Measurements from ENCODE around the gene TTLL12.

TTLL12 gene

GRCh38 chr22:43198126-43198525, 11.2 kb upstream of the TTLL12 start:
- no peak for DNase-seq

- no peak for DNase-seq
Measured at GRCh38 chr22:43197271-43197941, 10.5 kb upstream of the TTLL12 start.

- no peak for DNase-seq
Measured at GRCh38 chr22:43191831-43192230, 4.9 kb upstream of the TTLL12 start.

GRCh38 chr22:43188829-43189545, 2.1 kb upstream of the TTLL12 start:
- DNase-seq, result no peak

GRCh38 chr22:43187171-43188099, 501 bp upstream of the TTLL12 start:
- peak; percentile 94 for DNase-seq

GRCh38 chr22:43185860-43186261, 1.1 kb downstream of the TTLL12 start:
- no peak for DNase-seq

- no peak for DNase-seq
Measured at GRCh38 chr22:43183496-43184277, 3.2 kb downstream of the TTLL12 start.

GRCh38 chr22:43182726-43183125, 4.2 kb downstream of the TTLL12 start:
- DNase-seq, result no peak

GRCh38 chr22:43182118-43182517, 4.8 kb downstream of the TTLL12 start:
- no peak for DNase-seq

GRCh38 chr22:43181321-43182076, 5.4 kb downstream of the TTLL12 start:
- DNase-seq, result no peak

- DNase-seq, result no peak
Measured at GRCh38 chr22:43180670-43181069, 6.3 kb downstream of the TTLL12 start.

- no peak for DNase-seq
Measured at GRCh38 chr22:43179911-43180195, 7.1 kb downstream of the TTLL12 start.

GRCh38 chr22:43179146-43179910, 7.6 kb downstream of the TTLL12 start:
- no peak for DNase-seq

- DNase-seq, result no peak
Measured at GRCh38 chr22:43177479-43177878, 9.5 kb downstream of the TTLL12 start.

- DNase-seq, result no peak
Measured at GRCh38 chr22:43176090-43176489, 10.8 kb downstream of the TTLL12 start.

- DNase-seq, result no peak
Measured at GRCh38 chr22:43174941-43175531, 11.9 kb downstream of the TTLL12 start.

GRCh38 chr22:43173976-43174720, 12.8 kb downstream of the TTLL12 start:
- no peak for DNase-seq

GRCh38 chr22:43173566-43173965, 13.4 kb downstream of the TTLL12 start:
- no peak for DNase-seq

GRCh38 chr22:43172191-43172590, 14.7 kb downstream of the TTLL12 start:
- DNase-seq, result no peak

GRCh38 chr22:43171607-43172006, 15.3 kb downstream of the TTLL12 start:
- DNase-seq, result no peak

Measured in stimulated activated naive CD4-positive, alpha-beta T cell treated with Interleukin-2 at 50 U/mL for 16 hours (primary cell).